Gastroesophageal sphincter (tissue), 4 donors: ENCODE data around the gene CREB3. TPM values are rescaled to one million over a fixed set of nuclear protein-coding genes. Genes with fewer than 3 reads are reported as not detected.

Experiments
- ATAC-seq: fragments of 150-250 bp; one replicate; pipeline ENCODE4 v1.9.1; 2016; ENCODE audit warnings: mild to moderate bottlenecking, moderate library complexity
- H3K27ac ChIP-seq, 4 donors: fragments of 200-600 bp; sonication (generic) in 3 of 4; 1 replicate in 3 of 4; 2 replicates in 1 of 4; pipeline ENCODE4 v1.5.1; 2016 to 2019
- H3K27me3 ChIP-seq: fragments of 200-600 bp; sonication (generic); one replicate; pipeline ENCODE4 v1.5.1; 2019
- H3K36me3 ChIP-seq, 2 donors: fragments of 200-600 bp; sonication (generic); one replicate each; pipeline ENCODE4 v1.5.1; 2019; ENCODE audit warnings: control low read depth in 1 of 2
- H3K4me1 ChIP-seq, 3 donors: fragments of 200-600 bp; sonication (generic); 1 replicate in 2 of 3; 2 replicates in 1 of 3; pipeline ENCODE4 v1.5.1; 2016 to 2019; ENCODE audit warnings: control low read depth in 2 of 3
- H3K4me3 ChIP-seq, 2 donors: fragments of 200-600 bp; sonication (generic); one replicate each; pipeline ENCODE4 v1.5.1; 2019; ENCODE audit warnings: mild to moderate bottlenecking in 1 of 2, moderate library complexity in 1 of 2
- H3K9me3 ChIP-seq, 3 donors: fragments of 200-600 bp; sonication (generic); one replicate each; pipeline ENCODE4 v1.5.1; 2017 to 2019; ENCODE audit warnings: control low read depth in 2 of 3
- CTCF ChIP-seq, 4 experiments: fragments of 200-600 bp in 2 of 4; fragments of 450-650 bp in 2 of 4; sonication (generic) in 1 of 4; IDR thresholded peaks; one replicate each; pipeline ENCODE4 v1.5.1; 2017 to 2019; ENCODE audit warnings: antibody characterized with exemption in 4 of 4, mild to moderate bottlenecking in 2 of 4, moderate library complexity in 2 of 4
- EP300 ChIP-seq: sonication (generic); formaldehyde crosslinking; IDR thresholded peaks from one replicate; pipeline ENCODE4 v1.6.1; 2017; ENCODE audit warnings: antibody characterized with exemption, mild to moderate bottlenecking
- POLR2A ChIP-seq, 2 donors: fragments of 450-650 bp; IDR thresholded peaks; one replicate each; pipeline ENCODE4 v1.6.1; 2017; ENCODE audit warnings: antibody characterized with exemption in 2 of 2, mild to moderate bottlenecking in 2 of 2, moderate library complexity in 1 of 2
- POLR2AphosphoS5 ChIP-seq: sonication (generic); formaldehyde crosslinking; IDR thresholded peaks from one replicate; pipeline ENCODE4 v1.6.1; 2017; ENCODE audit warnings: antibody characterized with exemption
- WGBS, 2 donors: methylation state at CpG; one replicate each; pipeline ENCODE4 v1.1.5; 2018; ENCODE audit warnings: low coverage in 1 of 2; 5-methylcytosine and 5-hydroxymethylcytosine counted together
- small RNA-seq, 4 donors: library from RNA; depleted of rRNA; stranded (forward); fragments of <200 nt; gene quantifications; one replicate each; pipeline ENCODE3, GENCODE V24; 2016
- total RNA-seq, 4 donors: library from RNA; depleted of rRNA; stranded (reverse); fragments of >200 nt; gene quantifications; one replicate each; pipeline ENCODE4 v1.1.0, GENCODE V29; 2016

Gene CREB3
- total RNA-seq, 4 donors from 2014 or later = 75.0 to 104 (median 83.7) TPM

GRCh38 chr9:35781066-35781465, 48.6 kb downstream of the CREB3 start:
- H3K9me3 ChIP-seq = no peaks in the 10 kb centered on the region
- 100% methylated on average over 1 of the region's 2 CpGs; no CpG with 5 or more reads in 1 of the 2 donors for WGBS, 2 donors
- TF ChIP-seq POLR2AphosphoS5 = no peak
- no peak for TF ChIP-seq EP300
- TF ChIP-seq CTCF (IDR thresholded peaks at IDR 0.05) = no peak
- TF ChIP-seq POLR2A (IDR thresholded peaks at IDR 0.05) = no peak
- H3K36me3 ChIP-seq = peaks cover 0 to 4% of the 10 kb centered on the region in 2 donors
- H3K4me3 ChIP-seq = no peak overlapping the region
- no peak for ATAC-seq
- no peak overlapping the region for H3K27ac ChIP-seq
- no peaks in the 10 kb centered on the region for H3K27me3 ChIP-seq
- H3K4me1 ChIP-seq = no peaks in the 10 kb centered on the region

DNA sequence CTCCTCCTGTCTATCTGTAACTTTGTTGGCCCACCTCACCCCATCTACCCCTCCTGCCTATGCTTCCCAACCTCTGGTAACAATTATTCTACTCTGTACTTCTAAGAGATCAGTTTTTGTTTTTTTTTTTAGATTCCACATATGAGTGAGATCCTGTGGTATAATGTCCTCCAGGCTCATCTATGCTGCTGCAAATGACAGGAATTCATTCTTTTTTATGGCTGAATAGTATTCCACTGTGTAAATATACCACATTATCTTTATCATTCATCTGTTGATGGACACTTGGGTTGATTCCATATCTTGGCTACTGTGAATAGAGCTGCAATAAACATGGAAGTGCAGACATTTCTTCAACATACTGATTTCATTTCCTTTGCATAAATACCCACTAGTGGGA, 51.0 kb downstream of the CREB3 start:
- no peak for ATAC-seq
- no peak for TF ChIP-seq POLR2AphosphoS5
- TF ChIP-seq POLR2A (IDR thresholded peaks at IDR 0.05) = no peak
- no peak for TF ChIP-seq EP300
- TF ChIP-seq CTCF (IDR thresholded peaks at IDR 0.05) = no peak
- no peaks in the 10 kb centered on the region for H3K4me1 ChIP-seq
- H3K27me3 ChIP-seq = no peaks in the 10 kb centered on the region
- peaks cover 0 to 5% of the 10 kb centered on the region in 2 donors for H3K36me3 ChIP-seq
- no peak overlapping the region for H3K4me3 ChIP-seq
- no peak overlapping the region for H3K27ac ChIP-seq
- no peaks in the 10 kb centered on the region for H3K9me3 ChIP-seq

Small RNA genes within 50 kb of the gene (small RNA-seq; reads per million reads assigned to genes)
- 0 to 0.62 (median 0.06) reads per million in 4 donors for gene MIR6853

Other genes with a start within 250 kb of the CREB3 start
- gene RUSC2, start 242.6 kb upstream of the CREB3 start, total RNA-seq = 10 to 100 TPM; 43.8 to 85.4 (median 59.6) TPM
- gene TESK1, start 127.4 kb upstream of the CREB3 start, total RNA-seq = 10 to 100 TPM; 38.2 to 77.1 (median 40.2) TPM
- 1 to 10 TPM; 1.0 to 2.0 (median 1.5) TPM for gene CD72, start 114.3 kb upstream of the CREB3 start, total RNA-seq
- gene SIT1, start 81.7 kb upstream of the CREB3 start, total RNA-seq = 1 to 10 TPM in 3 of 4 donors, not detected in 1; 1.2 to 1.6 (median 1.6) TPM
- gene RMRP, start 74.6 kb upstream of the CREB3 start, total RNA-seq = 1,000 to 10,000 TPM; 1,650 to 4,855 (median 3,807) TPM
- gene CCDC107, start 74.4 kb upstream of the CREB3 start, total RNA-seq = 10 to 100 TPM; 61.9 to 94.2 (median 87.0) TPM
- gene ARHGEF39, start 67.5 kb upstream of the CREB3 start, total RNA-seq = 1 to 10 TPM in 2 of 4 donors, under 1 TPM in 2; 0.52 to 2.2 (median 0.81) TPM
- 1 to 10 TPM in 1 of 4 donors, not detected in 3; 3.9 TPM for gene CA9, start 58.7 kb upstream of the CREB3 start, total RNA-seq
- gene TPM2, start 42.7 kb upstream of the CREB3 start, total RNA-seq = over 10,000 TPM in 3 of 4 donors, 1,000 to 10,000 TPM in 1; 7,572 to 13,568 (median 12,084) TPM
- 1,000 to 10,000 TPM in 3 of 4 donors, 100 to 1,000 TPM in 1; 888 to 1,583 (median 1,047) TPM for gene TLN1, start 471 bp upstream of the CREB3 start, total RNA-seq
- gene GBA2, start 16.6 kb downstream of the CREB3 start, total RNA-seq = 10 to 100 TPM; 35.3 to 81.1 (median 54.3) TPM
- 10 to 100 TPM; 19.7 to 34.4 (median 23.4) TPM for gene RGP1, start 16.6 kb downstream of the CREB3 start, total RNA-seq
- 1 to 10 TPM in 1 of 4 donors, not detected in 3; 2.0 TPM for gene MSMP, start 21.6 kb downstream of the CREB3 start, total RNA-seq
- 10 to 100 TPM; 12.7 to 39.3 (median 34.5) TPM for gene NPR2, start 58.9 kb downstream of the CREB3 start, total RNA-seq
- gene SPAG8, start 79.6 kb downstream of the CREB3 start, total RNA-seq = 1 to 10 TPM in 3 of 4 donors, under 1 TPM in 1; 0.81 to 2.1 (median 1.4) TPM
- 10 to 100 TPM; 12.7 to 29.4 (median 18.7) TPM for gene HINT2, start 82.4 kb downstream of the CREB3 start, total RNA-seq
- gene FAM221B, start 96.1 kb downstream of the CREB3 start, total RNA-seq = not detected
- gene TMEM8B, start 96.6 kb downstream of the CREB3 start, total RNA-seq = 10 to 100 TPM; 11.7 to 23.8 (median 18.6) TPM
- gene OR13J1, start 137.7 kb downstream of the CREB3 start, total RNA-seq = not detected
- gene HRCT1, start 173.5 kb downstream of the CREB3 start, total RNA-seq = 10 to 100 TPM in 3 of 4 donors, 1 to 10 TPM in 1; 4.0 to 32.7 (median 17.0) TPM
- 1 to 10 TPM in 3 of 4 donors, under 1 TPM in 1; 0.62 to 5.5 (median 2.6) TPM for gene SPAAR, start 176.8 kb downstream of the CREB3 start, total RNA-seq
- gene OR2S2, start 225.5 kb downstream of the CREB3 start, total RNA-seq = not detected